Heart left ventricle (tissue), 16 donors: ENCODE results near the gene FLG2. TPM values are rescaled to one million over a fixed set of nuclear protein-coding genes. Genes with fewer than 3 reads are reported as not detected.

Experiments used
- ATAC-seq, 4 donors: fragments of 200-7000 bp; cut with Tn5 transposase; one replicate each; pipeline ENCODE4 v1.9.1; 2020 to 2022; ENCODE audit warnings: moderate library complexity in 4 of 4, mild to moderate bottlenecking in 3 of 4, moderate number of reproducible peaks in 1 of 4
- DNase-seq, 5 donors: peaks; one replicate each; pipeline ENCODE4 v3.0.0-alpha.2; 2020
- H3K27ac ChIP-seq, 12 donors: fragments of 200-600 bp; sonication (generic) in 4 of 12; one replicate each; pipeline versions ENCODE4 v1.5.0 to v1.8.0; 2016 to 2022; ENCODE audit warnings: mild to moderate bottlenecking in 2 of 12
- H3K27me3 ChIP-seq, 9 donors: fragments of 200-600 bp; sonication (generic) in 2 of 9; one replicate each; pipeline versions ENCODE4 v1.5.1 to v1.8.0; 2016 to 2022; ENCODE audit warnings: mild to moderate bottlenecking in 3 of 9
- H3K36me3 ChIP-seq, 9 donors: fragments of 200-600 bp; sonication (generic) in 2 of 9; one replicate each; pipeline versions ENCODE4 v1.5.0 to v1.8.0; 2018 to 2022; ENCODE audit warnings: mild to moderate bottlenecking in 2 of 9
- H3K4me1 ChIP-seq, 12 donors: fragments of 200-600 bp; sonication (generic) in 4 of 12; one replicate each; pipeline versions ENCODE4 v1.5.0 to v1.8.0; 2016 to 2022; ENCODE audit warnings: mild to moderate bottlenecking in 3 of 12
- H3K4me3 ChIP-seq, 12 donors: fragments of 200-600 bp; sonication (generic) in 4 of 12; one replicate each; pipeline versions ENCODE4 v1.5.0 to v1.8.0; 2017 to 2022; ENCODE audit warnings: mild to moderate bottlenecking in 9 of 12, moderate library complexity in 4 of 12
- H3K9me3 ChIP-seq, 12 donors: fragments of 200-600 bp; sonication (generic) in 4 of 12; one replicate each; pipeline versions ENCODE4 v1.5.0 to v1.8.0; 2016 to 2022; ENCODE audit warnings: mild to moderate bottlenecking in 1 of 12
- CTCF ChIP-seq, 12 donors: fragments of 200-600 bp; sonication (generic) in 4 of 12; IDR thresholded peaks; one replicate each; pipeline versions ENCODE4 v1.5.0 to v1.8.0; 2018 to 2022; ENCODE audit warnings: antibody characterized with exemption in 12 of 12, mild to moderate bottlenecking in 5 of 12
- POLR2A ChIP-seq, 2 donors: fragments of 450-650 bp; IDR thresholded peaks; one replicate each; pipeline ENCODE4 v1.6.1; 2017; ENCODE audit warnings: antibody characterized with exemption in 2 of 2, mild to moderate bottlenecking in 2 of 2, moderate library complexity in 2 of 2
- WGBS, 4 donors: extraction: QIAGEN DNeasy Blood & Tissue Kit in 2 of 4; methylation state at CpG; one replicate each; pipeline versions ENCODE4 v1.1.5 to v1.1.7; 2013 to 2018; 5-methylcytosine and 5-hydroxymethylcytosine counted together
- intact Hi-C, 10 donors: fragments of 100-400 bp; cut with DNase I; formaldehyde crosslinking; loops; one replicate each; pipeline versions ENCODE4 v1.11.1 to v1.14.2; 2022
- polyA plus RNA-seq, 2 donors: library from polyadenylated mRNA; stranded (reverse); fragments of 200-250 nt; gene quantifications; one replicate each; pipeline ENCODE4 v1.2.3, GENCODE V29; 2013
- total RNA-seq, 9 donors: library from RNA; depleted of rRNA in 2 of 9; stranded (reverse); fragments of >200 nt in 2 of 9; fragmentation: NEBNext Ultra II Directional in 3 of 9; extraction: Animal tissue kit (Norgen Biotek cat#: 25700) in 3 of 9; gene quantifications; one replicate each; pipeline versions ENCODE4 v1.1.0 to v1.2.4, GENCODE V29; 2016 to 2023
- donor health status: ischemic (EF 13 %, LVEDD 7.1; RV severe dilation, severe dysfunction).
- donor health status: healthy with polysubstance abuse.
- donor health status: DM: no; HTN: yes; CAD: no.
- donor health status: DM: no; HTN: no; CAD: no.
- donor health status: ischemic (EF 25% LVEDD 6.9; RV normal size, moderate dysfunction).
- donor health status: ischemic (EF 25% LVEDD 5.7; RV mildly dilated, moderate dysfunction).
- donor health status: healthy.
- donor health status: DM: yes; HTN: yes; CAD: no.
- donor health status: ischemic (EF 35%, LVEDD 5.7; RV mildly dilated, moderate dysfunction).
- donor health status: nonischemic (EF 11% LVEDD 7.7; RV severe dilation, severe dysfunction).
- donor health status: DM: yes; HTN: yes; CAD: no.
- donor health status: PGD.
- donor health status: ischemic (EF 29% LVEDD 5.4; RV normal size, mild dysfunction).
- donor health status: nonischemic (EF 23%, LVEDD 6.1; RV moderate dilation, normal function).

Gene FLG2
- total and polyA plus RNA-seq, 11 donors: not detected

GRCh38 chr1:152394151-152394550, 34.3 kb upstream of the FLG2 start:
- H3K4me3 ChIP-seq: no peak overlapping the region
- TF ChIP-seq CTCF (IDR thresholded peaks at IDR 0.05): no peak
- no peak for TF ChIP-seq POLR2A (IDR thresholded peaks at IDR 0.05)
- no peaks in the 10 kb centered on the region for H3K9me3 ChIP-seq
- WGBS, 4 donors: 24 to 34% (median 32%) methylated on average over 1 of the region's 1 CpG
- no peak overlapping the region for H3K27ac ChIP-seq
- intact Hi-C loops: no loop called here
- DNase-seq: no peak
- no peaks in the 10 kb centered on the region for H3K4me1 ChIP-seq
- ATAC-seq: no peak
- peaks cover 0 to 10% (median 0%) of the 10 kb centered on the region in 9 donors for H3K27me3 ChIP-seq
- no peaks in the 10 kb centered on the region for H3K36me3 ChIP-seq

- Histone ChIP-seq H3K4me3 (no peak overlapping the region), H3K27me3 (peaks cover 0 to 10% (median 0%) of the 10 kb centered on the region in 9 donors), H3K4me1 (no peaks in the 10 kb centered on the region), H3K36me3 (no peaks in the 10 kb centered on the region), H3K27ac (no peak overlapping the region), H3K9me3 (no peaks in the 10 kb centered on the region)
- TF ChIP-seq POLR2A (IDR thresholded peaks at IDR 0.05) (no peak), CTCF (IDR thresholded peaks at IDR 0.05) (no peak)
- no peak for DNase-seq
- ATAC-seq: no peak
- intact Hi-C loops: no loop called here
- 65 to 83% (median 75%) methylated on average over 2 of the region's 2 CpGs for WGBS, 4 donors
Observed at GRCh38 chr1:152392909-152393308, 33.1 kb upstream of the FLG2 start.

- H3K27me3 ChIP-seq: peaks cover 0 to 3% (median 0%) of the 10 kb centered on the region in 9 donors
- 68 to 82% (median 75%) methylated on average over 4 of the region's 4 CpGs for WGBS, 4 donors
- intact Hi-C loops: no loop called here
- H3K9me3 ChIP-seq: no peaks in the 10 kb centered on the region
- H3K4me1 ChIP-seq: no peaks in the 10 kb centered on the region
- TF ChIP-seq POLR2A (IDR thresholded peaks at IDR 0.05) (no peak), CTCF (IDR thresholded peaks at IDR 0.05) (no peak)
- no peaks in the 10 kb centered on the region for H3K36me3 ChIP-seq
- no peak for ATAC-seq
- no peak for DNase-seq
- H3K4me3 ChIP-seq: no peak overlapping the region
- H3K27ac ChIP-seq: no peak overlapping the region
Observed at GRCh38 chr1:152388889-152389288, 29.1 kb upstream of the FLG2 start.

- Histone ChIP-seq H3K27me3 (peaks cover 0 to 3% (median 0%) of the 10 kb centered on the region in 9 donors), H3K9me3 (no peaks in the 10 kb centered on the region), H3K4me3 (no peak overlapping the region), H3K36me3 (no peaks in the 10 kb centered on the region), H3K4me1 (no peaks in the 10 kb centered on the region), H3K27ac (no peak overlapping the region)
- ATAC-seq (no peak), DNase-seq (no peak)
- intact Hi-C loops: no loop called here
- TF ChIP-seq POLR2A (IDR thresholded peaks at IDR 0.05) (no peak), CTCF (IDR thresholded peaks at IDR 0.05) (no peak)
- 55 to 84% (median 77%) methylated on average over 2 of the region's 2 CpGs for WGBS, 4 donors
Observed at GRCh38 chr1:152386940-152387339, 27.1 kb upstream of the FLG2 start.
